OCI-LY3 (cell line): ENCODE results near the gene CNR2.
A peak's percentile ranks its signal among the peaks of the same experiment; 100 is the strongest.

Experiments used
- H2AFZ ChIP-seq: fragments of 200-600, 300-600 bp; shearing (Covaris generic); 2 replicates; pipeline ENCODE4 v1.6.0; 2014; ENCODE audit warnings: antibody characterized with exemption, low read depth, low read length
- H3K27ac ChIP-seq: fragments of 200-600, 300-600 bp; sonication (generic); 2 replicates; pipeline ENCODE4 v1.5.1; 2014; ENCODE audit warnings: mild to moderate bottlenecking, low read length, moderate library complexity, mixed read lengths
- H3K27me3 ChIP-seq: fragments of 200-600, 300-600 bp; sonication (generic); 2 replicates; pipeline ENCODE4 v1.6.1; 2014; ENCODE audit warnings: low read depth, low read length, mixed read lengths
- H3K36me3 ChIP-seq: fragments of 200-600, 300-600 bp; sonication (generic); replicated peaks from 2 replicates; pipeline ENCODE3; 2014; ENCODE audit warnings: low read depth, low read length, mixed read lengths
- H3K4me1 ChIP-seq: fragments of 300-600, 200-600 bp; sonication (generic); 2 replicates; pipeline ENCODE4 v1.6.1; 2014; ENCODE audit warnings: low read length, mixed read lengths
- H3K4me2 ChIP-seq: fragments of 200-600, 300-600 bp; sonication (generic); 2 replicates; pipeline ENCODE4 v1.6.1; 2014; ENCODE audit warnings: low read length, mixed read lengths
- H3K4me3 ChIP-seq: fragments of 300-600, 200-600 bp; sonication (generic); 2 replicates; pipeline ENCODE4 v1.5.1; 2014; ENCODE audit warnings: antibody characterized with exemption, mild to moderate bottlenecking, low read length, moderate library complexity
- H3K79me2 ChIP-seq: fragments of 300-600, 200-600 bp; shearing (Covaris generic); 2 replicates; pipeline ENCODE4 v1.6.1; 2014; ENCODE audit warnings: mild to moderate bottlenecking, low read length, mixed read lengths
- H3K9ac ChIP-seq: fragments of 300-600, 200-600 bp; shearing (Covaris generic); 2 replicates; pipeline ENCODE4 v1.6.0; 2014; ENCODE audit warnings: mild to moderate bottlenecking, low read length, moderate library complexity
- H3K9me3 ChIP-seq: fragments of 200-600, 300-600 bp; shearing (Covaris generic); 2 replicates; pipeline ENCODE4 v1.6.1; 2014; ENCODE audit warnings: low read length, mixed read lengths; ENCODE audit not compliant: insufficient read depth
- H4K20me1 ChIP-seq: fragments of 200-600, 300-600 bp; sonication (generic); 2 replicates; pipeline ENCODE4 v1.6.1; 2016; ENCODE audit warnings: low read length, mixed read lengths; ENCODE audit not compliant: insufficient read depth
- EZH2phosphoT487 ChIP-seq: fragments of 200-600 bp; shearing (Covaris generic); IDR thresholded peaks from 2 replicates; pipeline ENCODE4 v1.6.1; 2018; ENCODE audit warnings: antibody characterized with exemption, mixed run types, low read depth
- TF ChIP-seq, protein P1 (sequence below): fragments of 200-600, 300-600 bp; sonication (generic); IDR thresholded peaks from 2 replicates; pipeline ENCODE4 v1.5.1; 2014; ENCODE audit warnings: antibody characterized with exemption, low read length, low read depth

Gene CNR2

DNA sequence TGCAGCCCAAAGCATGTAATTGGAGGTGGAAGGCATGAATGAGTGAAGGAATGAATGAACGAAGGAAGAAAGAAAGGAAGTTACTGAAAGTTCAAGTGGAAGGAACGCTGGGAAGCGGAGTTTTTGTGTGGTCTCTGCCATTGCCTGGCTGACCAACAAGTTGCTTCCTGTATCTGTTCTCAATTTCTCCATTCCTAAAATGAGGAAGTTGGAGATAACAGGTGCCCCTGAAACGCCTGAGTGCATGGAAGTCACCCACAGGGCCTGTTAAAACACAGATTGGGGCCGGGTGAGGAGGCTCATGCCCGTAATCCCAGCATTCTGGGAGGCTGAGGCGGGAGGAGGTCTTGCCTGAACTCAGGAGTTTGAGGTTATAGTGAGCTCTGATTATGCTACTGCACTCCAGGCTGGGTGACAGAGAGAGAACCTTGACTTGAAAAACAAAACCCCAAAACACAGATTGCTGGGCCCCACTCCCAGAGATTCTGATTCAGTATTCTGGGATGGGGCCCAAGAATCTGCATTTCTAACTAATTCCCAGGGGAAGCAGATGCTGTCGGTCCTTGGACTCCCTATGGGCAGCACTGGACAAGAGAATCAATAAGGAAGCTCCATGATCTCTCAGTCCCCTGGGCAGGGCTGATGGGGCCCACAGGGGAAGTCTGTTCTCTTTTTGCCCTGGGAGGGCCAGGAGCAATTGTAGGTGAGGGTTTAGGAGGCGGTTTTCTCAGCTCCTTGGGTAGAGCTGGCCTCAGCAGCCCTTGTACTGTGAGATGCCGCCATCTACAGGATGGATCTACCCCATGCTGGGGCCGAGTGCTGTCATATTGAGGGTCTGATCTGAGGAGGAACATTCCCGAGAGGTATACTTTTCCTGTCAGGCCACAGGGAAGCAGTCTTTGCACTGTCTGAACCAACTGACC, 3.3 kb upstream of the CNR2 start:
- H3K4me2 ChIP-seq: peak overlapping the region; percentile 98
- H3K27ac ChIP-seq: peak overlapping the region; percentile 89
- no peak for TF ChIP-seq EZH2phosphoT487
- TF ChIP-seq, protein P1, sequence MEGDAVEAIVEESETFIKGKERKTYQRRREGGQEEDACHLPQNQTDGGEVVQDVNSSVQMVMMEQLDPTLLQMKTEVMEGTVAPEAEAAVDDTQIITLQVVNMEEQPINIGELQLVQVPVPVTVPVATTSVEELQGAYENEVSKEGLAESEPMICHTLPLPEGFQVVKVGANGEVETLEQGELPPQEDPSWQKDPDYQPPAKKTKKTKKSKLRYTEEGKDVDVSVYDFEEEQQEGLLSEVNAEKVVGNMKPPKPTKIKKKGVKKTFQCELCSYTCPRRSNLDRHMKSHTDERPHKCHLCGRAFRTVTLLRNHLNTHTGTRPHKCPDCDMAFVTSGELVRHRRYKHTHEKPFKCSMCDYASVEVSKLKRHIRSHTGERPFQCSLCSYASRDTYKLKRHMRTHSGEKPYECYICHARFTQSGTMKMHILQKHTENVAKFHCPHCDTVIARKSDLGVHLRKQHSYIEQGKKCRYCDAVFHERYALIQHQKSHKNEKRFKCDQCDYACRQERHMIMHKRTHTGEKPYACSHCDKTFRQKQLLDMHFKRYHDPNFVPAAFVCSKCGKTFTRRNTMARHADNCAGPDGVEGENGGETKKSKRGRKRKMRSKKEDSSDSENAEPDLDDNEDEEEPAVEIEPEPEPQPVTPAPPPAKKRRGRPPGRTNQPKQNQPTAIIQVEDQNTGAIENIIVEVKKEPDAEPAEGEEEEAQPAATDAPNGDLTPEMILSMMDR: peak; percentile 82

GRCh38 chr1:23915466-23915865, 2.3 kb upstream of the CNR2 start:
- H3K9me3 ChIP-seq: no peaks in the 10 kb centered on the region
- no peak overlapping the region for H2AFZ ChIP-seq
- peaks cover 35% of the 10 kb centered on the region for H3K79me2 ChIP-seq
- H3K4me1 ChIP-seq: peaks cover 63% of the 10 kb centered on the region
- no peak overlapping the region for H3K9ac ChIP-seq
- H3K4me3 ChIP-seq: no peak overlapping the region
- TF ChIP-seq EZH2phosphoT487: no peak
- TF ChIP-seq, protein P1: peak; percentile 32
- peaks cover 8% of the 10 kb centered on the region for H3K36me3 ChIP-seq
- H3K27me3 ChIP-seq: no peaks in the 10 kb centered on the region
- peak overlapping the region; percentile 98 for H3K4me2 ChIP-seq
- no peaks in the 10 kb centered on the region for H4K20me1 ChIP-seq
- peak overlapping the region; percentile 89 for H3K27ac ChIP-seq

More for the DNA sequence above, 3.3 kb upstream of the CNR2 start:
- peaks cover 4% of the 10 kb centered on the region for H3K36me3 ChIP-seq
- peak overlapping the region; percentile 61 for H3K4me3 ChIP-seq
- no peaks in the 10 kb centered on the region for H3K27me3 ChIP-seq
- no peaks in the 10 kb centered on the region for H4K20me1 ChIP-seq
- H3K79me2 ChIP-seq: peaks cover 25% of the 10 kb centered on the region
- H3K4me1 ChIP-seq: peaks cover 53% of the 10 kb centered on the region
- H3K9ac ChIP-seq: peak overlapping the region; percentile 77
- no peak overlapping the region for H2AFZ ChIP-seq
- no peaks in the 10 kb centered on the region for H3K9me3 ChIP-seq

- Histone ChIP-seq H3K27me3 (no peaks in the 10 kb centered on the region), H3K4me3 (no peak overlapping the region), H3K27ac (peak overlapping the region; percentile 60), H3K4me2 (no peak overlapping the region), H3K9ac (no peak overlapping the region), H4K20me1 (no peaks in the 10 kb centered on the region), H2AFZ (no peak overlapping the region), H3K4me1 (peaks cover 67% of the 10 kb centered on the region), H3K9me3 (no peaks in the 10 kb centered on the region), H3K79me2 (peaks cover 40% of the 10 kb centered on the region), H3K36me3 (peaks cover 8% of the 10 kb centered on the region)
- TF ChIP-seq, protein P1: no peak
- TF ChIP-seq EZH2phosphoT487: no peak
Observed at GRCh38 chr1:23914921-23915320, 1.8 kb upstream of the CNR2 start.

DNA sequence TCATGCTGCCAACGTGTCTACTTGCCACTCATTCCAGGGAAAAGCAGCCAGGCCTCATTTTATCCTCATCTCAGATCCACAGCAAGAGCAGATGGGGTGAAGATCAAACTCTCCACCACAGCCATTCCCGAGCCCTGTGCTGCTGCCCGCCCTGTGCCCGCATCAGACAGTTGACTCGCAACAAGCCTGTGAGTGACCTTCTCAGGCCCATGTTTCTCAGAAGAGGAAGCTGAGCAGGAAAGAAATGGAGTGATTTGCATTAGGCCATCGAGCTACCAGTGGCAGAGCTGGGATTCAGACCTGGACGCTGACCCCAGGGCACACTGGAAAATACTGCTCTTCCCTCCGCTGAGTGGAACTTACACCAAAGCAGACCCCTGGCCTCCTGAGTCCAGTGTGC, 1.2 kb downstream of the CNR2 start:
- Histone ChIP-seq H3K9me3 (no peaks in the 10 kb centered on the region; the same call in 1 of the 2 replicates), H3K27me3 (no peaks in the 10 kb centered on the region), H2AFZ (no peak overlapping the region), H4K20me1 (no peaks in the 10 kb centered on the region), H3K4me2 (peak overlapping the region; percentile 87), H3K36me3 (peaks cover 12% of the 10 kb centered on the region), H3K27ac (peak overlapping the region; percentile 98), H3K79me2 (peaks cover 70% of the 10 kb centered on the region), H3K4me3 (peak overlapping the region; percentile 88), H3K4me1 (peaks cover 91% of the 10 kb centered on the region), H3K9ac (peak overlapping the region; percentile 92)
- TF ChIP-seq, protein P1: no peak
- TF ChIP-seq EZH2phosphoT487: no peak
